GM18517 (cell line): Measurements from ENCODE around the gene RMC1.

Source experiments
- ATAC-seq: cut with Tn5 transposase; IDR thresholded peaks from one replicate; pipeline ENCODE4 v1.9.1; 2021; ENCODE audit warnings: mild to moderate bottlenecking, moderate library complexity; ENCODE audit not compliant: unreplicated experiment

RMC1 gene

DNA sequence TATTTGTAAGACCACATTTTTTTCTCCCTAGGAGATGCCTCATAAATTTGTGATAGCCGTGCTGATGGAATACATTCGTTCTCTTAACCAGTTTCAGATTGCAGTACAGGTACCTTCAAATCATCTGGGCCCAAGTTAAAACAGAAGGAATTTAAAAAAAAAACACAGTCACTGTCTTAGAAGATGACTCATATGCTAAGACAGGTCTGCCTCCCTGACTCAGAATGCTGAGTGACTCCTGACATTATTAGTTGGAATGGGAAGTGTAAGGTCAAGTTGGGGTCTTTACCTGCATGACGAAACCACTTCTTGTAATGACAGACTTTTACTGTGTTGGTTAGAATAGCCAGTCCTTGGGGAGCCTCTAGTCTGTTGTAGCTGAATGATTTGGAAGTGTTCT, 26.3 kb downstream of the RMC1 start:
- ATAC-seq, result no peak

DNA sequence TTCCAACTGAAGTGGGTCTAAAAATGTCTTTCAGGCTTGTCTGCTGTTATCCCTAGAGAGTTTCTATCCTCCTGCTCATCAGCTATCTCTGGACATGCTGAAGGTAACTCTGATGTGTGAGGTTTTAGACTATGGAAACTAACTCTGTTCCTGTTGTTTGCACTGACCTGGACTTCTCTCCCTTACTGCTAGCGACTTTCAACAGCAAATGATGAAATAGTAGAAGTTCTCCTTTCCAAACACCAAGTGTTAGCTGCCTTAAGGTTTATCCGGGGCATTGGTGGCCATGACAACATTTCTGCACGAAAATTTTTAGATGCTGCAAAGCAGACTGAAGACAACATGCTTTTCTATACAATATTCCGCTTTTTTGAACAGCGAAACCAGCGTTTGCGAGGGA, 26.9 kb downstream of the RMC1 start:
- ATAC-seq, result no peak

DNA sequence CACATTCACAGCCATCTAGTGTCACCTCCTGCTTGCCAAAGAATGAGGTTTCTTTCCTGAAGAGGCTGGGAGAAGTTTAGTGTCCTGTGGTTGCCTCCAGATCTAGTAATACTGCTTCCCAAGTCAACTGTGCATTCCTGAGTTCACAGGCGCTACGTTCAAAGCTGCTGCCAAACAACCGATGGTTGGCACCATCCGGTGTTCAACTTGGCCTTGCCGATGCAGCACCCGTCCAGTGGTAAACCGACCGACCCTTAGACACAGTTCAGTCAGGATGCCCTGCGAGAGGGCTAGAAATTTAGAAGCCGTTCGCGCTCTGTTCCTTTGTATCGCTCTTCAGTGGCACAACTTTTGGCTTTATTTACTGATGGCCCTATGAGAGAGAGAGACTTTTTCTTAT, 28.6 kb downstream of the RMC1 start:
- no peak for ATAC-seq

DNA sequence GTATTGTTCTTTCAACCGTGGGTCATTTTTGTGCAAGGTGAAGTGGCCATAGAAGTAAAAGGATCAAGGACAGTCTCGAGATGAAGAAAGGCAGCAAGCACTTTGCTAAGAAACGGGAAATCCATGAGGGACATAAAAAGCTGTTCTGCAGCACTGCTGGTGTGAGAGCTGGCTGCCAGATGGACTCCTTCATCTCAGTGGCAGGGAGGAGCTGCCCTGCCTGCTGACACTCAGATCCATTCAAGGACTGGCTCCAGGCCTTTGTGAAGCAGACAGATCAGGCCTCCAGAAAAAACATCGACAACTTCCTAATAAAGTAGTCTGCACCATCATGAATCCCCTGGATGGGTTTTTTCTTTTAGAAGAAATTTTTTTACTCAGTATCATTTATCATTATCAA, 29.5 kb downstream of the RMC1 start:
- ATAC-seq, result no peak

DNA sequence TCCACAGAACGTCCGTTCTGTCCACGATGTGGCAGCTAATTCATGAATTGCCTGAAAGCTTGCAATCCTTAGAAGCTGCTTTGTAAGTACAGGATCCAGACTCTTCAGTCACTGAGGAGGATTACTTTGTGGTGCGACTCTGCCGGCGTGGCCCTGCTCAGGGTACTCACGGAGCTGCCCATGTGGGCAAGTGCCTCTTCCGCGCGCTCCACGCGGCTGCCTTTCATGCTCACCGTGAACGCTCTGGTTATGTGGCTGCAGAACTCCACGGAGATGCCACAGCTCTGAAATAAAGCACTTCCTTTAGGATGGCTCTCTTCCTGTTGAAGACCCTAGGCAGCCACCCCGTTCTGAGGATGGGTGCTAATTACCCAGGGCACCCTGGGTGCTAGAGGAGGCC, 31.0 kb downstream of the RMC1 start:
- ATAC-seq, result no peak

GRCh38 chr18:23536204-23536603, 32.9 kb downstream of the RMC1 start:
- no peak for ATAC-seq

DNA sequence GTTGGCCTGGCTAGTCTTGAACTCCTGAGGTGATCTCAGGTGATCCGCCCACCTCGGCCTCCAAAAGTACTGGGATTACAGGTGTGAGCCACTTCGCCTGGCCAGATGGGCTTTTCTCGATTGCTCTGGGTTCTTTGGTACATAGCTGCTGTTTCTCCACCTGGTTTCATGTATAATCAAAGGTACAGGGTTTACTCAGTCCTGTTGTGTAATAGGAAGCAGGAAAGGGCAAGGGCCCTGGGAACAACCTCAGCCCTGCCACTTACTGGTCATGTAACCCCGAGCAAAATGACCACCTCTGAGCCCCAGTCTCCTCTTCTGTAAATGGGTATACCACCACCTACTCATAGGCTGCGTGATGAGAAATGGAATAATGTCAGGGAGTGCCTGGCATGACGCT, 34.0 kb downstream of the RMC1 start:
- ATAC-seq, result no peak

GRCh38 chr18:23538001-23538400, 34.7 kb downstream of the RMC1 start:
- ATAC-seq, result no peak

- ATAC-seq, result no peak
These were observed 35.6 kb downstream of the RMC1 start for GRCh38 chr18:23538870-23539269.

- no peak for ATAC-seq
These were observed 36.0 kb downstream of the RMC1 start for GRCh38 chr18:23539296-23539695.

- no peak for ATAC-seq
These were observed 36.7 kb downstream of the RMC1 start for GRCh38 chr18:23539911-23540525.

DNA sequence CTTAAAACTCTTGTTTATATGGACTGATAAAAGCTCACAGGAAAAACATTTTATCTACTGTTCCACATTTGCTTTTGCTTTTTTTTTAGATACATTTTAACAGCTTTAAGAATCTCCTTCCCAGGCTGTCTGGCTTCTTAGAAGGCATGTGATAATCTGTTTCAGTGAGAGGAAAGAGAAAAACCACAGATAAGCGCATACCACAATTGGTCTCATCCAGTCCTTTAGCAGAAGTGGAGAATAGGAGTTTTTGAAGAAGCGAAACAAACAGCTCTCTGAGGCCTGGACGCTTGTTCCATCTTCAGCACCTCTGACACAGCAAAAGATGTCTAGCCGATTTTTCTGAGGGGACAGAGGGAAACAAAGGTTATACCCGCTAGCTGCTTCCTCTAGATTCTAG, 37.6 kb downstream of the RMC1 start:
- no peak for ATAC-seq

- no peak for ATAC-seq
These were observed 38.2 kb downstream of the RMC1 start for GRCh38 chr18:23541349-23542093.

DNA sequence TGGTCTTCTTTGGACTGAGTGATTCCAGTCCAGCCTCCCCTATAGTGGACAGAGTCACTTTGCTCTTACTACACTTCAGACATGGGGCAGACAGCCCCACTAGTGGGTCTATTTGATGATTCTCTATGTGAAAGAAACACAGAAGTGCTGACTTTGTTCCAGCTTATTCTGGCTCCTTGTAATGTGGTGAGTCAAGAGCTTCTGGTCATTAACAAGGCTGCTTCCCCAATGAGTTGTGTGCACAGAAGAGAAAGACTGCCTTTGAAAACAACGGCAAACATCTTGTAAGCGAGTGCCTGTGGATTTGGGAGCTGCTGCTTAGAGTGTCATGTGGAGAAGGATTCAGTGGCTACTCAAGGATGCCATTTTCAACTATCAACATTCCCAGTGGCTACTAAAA, 39.1 kb downstream of the RMC1 start:
- no peak for ATAC-seq

GRCh38 chr18:23545247-23545789, 42.0 kb downstream of the RMC1 start:
- no peak for ATAC-seq

DNA sequence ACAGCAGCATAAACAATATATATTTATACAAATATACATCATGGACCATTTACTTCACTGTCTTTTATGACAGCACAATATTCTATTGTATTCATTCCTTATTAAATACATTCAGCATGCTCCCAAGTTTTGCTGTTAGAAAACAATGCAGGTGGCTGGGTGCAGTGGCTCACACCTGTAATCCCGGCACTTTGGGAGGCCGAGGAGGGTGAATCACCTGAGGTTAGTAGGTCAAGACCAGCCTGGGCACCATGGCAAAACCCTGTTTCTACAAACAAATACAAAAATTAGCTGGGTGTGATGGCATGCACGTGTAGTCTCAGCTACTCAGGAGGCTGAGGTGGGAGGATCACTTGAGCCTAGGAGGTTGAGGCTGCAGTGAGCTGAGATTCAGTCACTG, 44.0 kb downstream of the RMC1 start:
- ATAC-seq, result no peak

- ATAC-seq, result no peak
These were observed 44.5 kb downstream of the RMC1 start for GRCh38 chr18:23547846-23548245.

- ATAC-seq, result no peak
These were observed 45.0 kb downstream of the RMC1 start for GRCh38 chr18:23548275-23548674.

GRCh38 chr18:23548719-23549118, 45.4 kb downstream of the RMC1 start:
- ATAC-seq, result no peak

- no peak for ATAC-seq
These were observed 47.6 kb downstream of the RMC1 start for GRCh38 chr18:23550898-23551297.

- no peak for ATAC-seq
These were observed 48.7 kb downstream of the RMC1 start for GRCh38 chr18:23551978-23552377.

DNA sequence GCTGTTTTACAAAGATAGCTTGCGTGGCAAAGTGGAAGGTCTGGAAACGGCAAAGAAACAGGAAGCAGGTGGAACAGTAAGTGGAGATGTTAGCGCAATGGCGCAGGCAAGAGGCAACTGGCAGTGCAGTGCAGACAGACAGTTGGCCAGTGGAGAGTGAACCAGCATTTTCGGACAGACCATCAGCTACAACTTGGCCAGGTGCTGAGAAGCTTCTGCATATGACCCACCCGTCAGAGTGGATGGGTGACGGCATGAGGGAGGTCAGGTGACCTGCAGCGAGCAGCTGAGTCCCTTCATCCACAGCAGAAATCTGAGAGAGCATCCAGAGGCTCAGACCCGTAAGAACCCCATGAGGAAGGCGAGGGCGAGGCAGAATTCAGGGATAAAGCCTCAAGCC, 49.2 kb downstream of the RMC1 start:
- no peak for ATAC-seq

GRCh38 chr18:23553887-23554286, 50.6 kb downstream of the RMC1 start:
- ATAC-seq, result no peak
